Gastrocnemius medialis (tissue), 4 donors: ENCODE measurements around the gene GABRB1.

Source experiments
- CTCF ChIP-seq, 5 experiments: fragments of 450-650 bp in 3 of 5; fragments of 200-600 bp in 2 of 5; sonication (generic) in 2 of 5; IDR thresholded peaks in 4 of 5; conservative IDR thresholded peaks in 1 of 5; 1 replicate in 4 of 5; 2 replicates in 1 of 5; pipeline ENCODE4 v1.5.1; 2016 to 2019; ENCODE audit warnings: antibody characterized with exemption in 5 of 5, mild to moderate bottlenecking in 3 of 5, moderate library complexity in 3 of 5
- POLR2A ChIP-seq, 2 donors: fragments of 450-650 bp; IDR thresholded peaks; one replicate each; pipeline ENCODE4 v1.6.1; 2017; ENCODE audit warnings: antibody characterized with exemption in 2 of 2, mild to moderate bottlenecking in 2 of 2, moderate library complexity in 2 of 2

GRCh38 chr4:47381172-47381571, 349.8 kb downstream of the GABRB1 start:
- TF ChIP-seq CTCF (IDR thresholded peaks at IDR 0.05 in 4 of 5, conservative IDR thresholded peaks at IDR 0.05 in 1 of 5), result no peak
- no peak for TF ChIP-seq POLR2A (IDR thresholded peaks at IDR 0.05)
